HepG2 (cell line): ENCODE data around the gene CASP5. TPM values are rescaled to one million over a fixed set of nuclear protein-coding genes. Genes with fewer than 3 reads are reported as not detected.

Experiments
- ATF6 ChIP-seq: sonication (generic); formaldehyde crosslinking; conservative IDR thresholded peaks from 2 replicates; pipeline ENCODE4 v1.4.0; 2020; ENCODE audit warnings: missing genetic modification reagents
- CREM ChIP-seq, 2 experiments: sonication (generic) in 1 of 2; formaldehyde crosslinking in 1 of 2; IDR thresholded peaks; 2 replicates each; pipeline versions ENCODE4 v1.4.0 to v1.6.1; 2016 to 2020; ENCODE audit warnings: antibody characterized with exemption in 1 of 2, mild to moderate bottlenecking in 1 of 2, missing genetic modification reagents in 1 of 2
- EZH2 ChIP-seq: conservative IDR thresholded peaks from 2 replicates; pipeline ENCODE4 v1.6.1; 2012; ENCODE audit warnings: mild to moderate bottlenecking, low read depth, low read length, moderate library complexity
- HDAC1 ChIP-seq: sonication (generic); formaldehyde crosslinking; IDR thresholded peaks from 2 replicates; pipeline ENCODE4 v1.5.1; 2020; ENCODE audit warnings: mild to moderate bottlenecking, missing genetic modification reagents
- MAFK ChIP-seq, 2 experiments: IDR thresholded peaks in 1 of 2; conservative IDR thresholded peaks in 1 of 2; 2 replicates each; pipeline ENCODE4 v1.6.1; 2011; ENCODE audit warnings: improper control_type of control experiment in 2 of 2, low read length in 2 of 2
- NFRKB ChIP-seq: fragments of 450-650 bp; IDR thresholded peaks from 2 replicates; pipeline ENCODE4 v1.6.1; 2017
- NFYB ChIP-seq: sonication (generic); formaldehyde crosslinking; IDR thresholded peaks from 2 replicates; pipeline ENCODE4 v1.4.0; 2020; ENCODE audit warnings: missing genetic modification reagents
- NKX3-1 ChIP-seq: sonication (generic); formaldehyde crosslinking; IDR thresholded peaks from 2 replicates; pipeline ENCODE4 v1.5.0; 2020; ENCODE audit warnings: missing genetic modification reagents
- NR2C2 ChIP-seq: sonication (generic); formaldehyde crosslinking; IDR thresholded peaks from 2 replicates; pipeline ENCODE4 v1.4.0; 2020; ENCODE audit warnings: missing genetic modification reagents, mild to moderate bottlenecking, moderate library complexity, borderline replicate concordance
- SAP130 ChIP-seq: IDR thresholded peaks from 2 replicates; pipeline ENCODE4 v1.6.1; 2016; ENCODE audit warnings: low read depth
- SMAD1 ChIP-seq: sonication (generic); formaldehyde crosslinking; IDR thresholded peaks from 2 replicates; pipeline ENCODE4 v1.4.0; 2020; ENCODE audit warnings: missing genetic modification reagents, low read depth, mild to moderate bottlenecking, borderline replicate concordance
- SMARCC2 ChIP-seq: fragments of 450-650 bp; IDR thresholded peaks from 2 replicates; pipeline ENCODE4 v1.6.1; 2017; ENCODE audit warnings: antibody characterized with exemption, mild to moderate bottlenecking
- SP140L ChIP-seq: sonication (generic); formaldehyde crosslinking; IDR thresholded peaks from 2 replicates; pipeline ENCODE4 v1.4.0; 2020; ENCODE audit warnings: missing genetic modification reagents, borderline replicate concordance
- TERF1 ChIP-seq: sonication (generic); formaldehyde crosslinking; IDR thresholded peaks from 2 replicates; pipeline ENCODE4 v1.8.0; 2022; ENCODE audit warnings: mild to moderate bottlenecking, missing genetic modification reagents, moderate library complexity
- ZBTB3 ChIP-seq: sonication (generic); formaldehyde crosslinking; IDR thresholded peaks from 2 replicates; pipeline ENCODE4 v1.4.0; 2020; ENCODE audit warnings: low read depth, mild to moderate bottlenecking, moderate library complexity, missing genetic modification reagents, borderline replicate concordance
- ZNF230 ChIP-seq: sonication (generic); formaldehyde crosslinking; IDR thresholded peaks from 2 replicates; pipeline ENCODE4 v1.4.0; 2020; ENCODE audit warnings: mild to moderate bottlenecking, missing genetic modification reagents
- ZNF24 ChIP-seq: fragments of 450-650 bp; IDR thresholded peaks from 2 replicates; pipeline ENCODE4 v1.6.1; 2017; ENCODE audit warnings: antibody characterized with exemption, mild to moderate bottlenecking
- ZNF337 ChIP-seq: sonication (generic); formaldehyde crosslinking; IDR thresholded peaks from 2 replicates; pipeline ENCODE4 v1.5.1; 2020; ENCODE audit warnings: missing genetic modification reagents, low read depth, mild to moderate bottlenecking, borderline replicate concordance
- ZNF510 ChIP-seq: sonication (generic); formaldehyde crosslinking; IDR thresholded peaks from 2 replicates; pipeline ENCODE4 v1.4.0; 2020; ENCODE audit warnings: low read depth, mild to moderate bottlenecking, missing genetic modification reagents
- ZNF7 ChIP-seq: IDR thresholded peaks from 2 replicates; pipeline ENCODE4 v1.6.1; 2016; ENCODE audit warnings: missing biosample characterization, missing genetic modification reagents
- ZNF788 ChIP-seq: sonication (generic); formaldehyde crosslinking; IDR thresholded peaks from 2 replicates; pipeline ENCODE4 v1.5.0; 2020; ENCODE audit warnings: mild to moderate bottlenecking, missing genetic modification reagents, borderline replicate concordance
- polyA plus RNA-seq, 8 experiments: library from polyadenylated mRNA; depleted of rRNA in 3 of 8; stranded (reverse) in 7 of 8; unstranded in 1 of 8; fragments of >200 nt; fragmentation: Illumina TruSeq in 4 of 8; extraction: Trizol in 4 of 8; gene quantifications; 2 replicates each; pipeline versions ENCODE4 v1.2.1 to v1.2.3, GENCODE V29; 2011 to 2016; ENCODE audit warnings: low read depth in 4 of 8, missing spikeins in 1 of 8, mixed read lengths in 1 of 8; ENCODE audit not compliant: insufficient read depth in 1 of 8
- total RNA-seq, 5 experiments: library from RNA; depleted of rRNA; stranded (reverse); fragments of >200 nt; fragmentation: Illumina TruSeq; extraction: Trizol; gene quantifications; 2 replicates each; pipeline ENCODE4 v1.2.3, GENCODE V29; 2016; ENCODE audit warnings: low read depth in 1 of 5
- TF ChIP-seq, protein P1 (sequence below): IDR thresholded peaks from 2 replicates; pipeline ENCODE4 v1.6.1; 2016
- TF ChIP-seq, protein P2 (sequence below): sonication (generic); formaldehyde crosslinking; IDR thresholded peaks from 2 replicates; pipeline ENCODE4 v1.4.0; 2020; ENCODE audit warnings: missing genetic modification reagents
- TF ChIP-seq, protein P3 (sequence below): sonication (generic); formaldehyde crosslinking; IDR thresholded peaks from 2 replicates; pipeline ENCODE4 v1.8.1; 2023; ENCODE audit warnings: missing genetic modification reagents, inconsistent platforms, borderline replicate concordance

The CASP5 gene
- total and polyA plus RNA-seq, 2 of the 13 experiments (the other 11 are each of a cell fraction or from before 2014, with no cell fraction given) = not detected

- no peak for TF ChIP-seq ZNF230 (CRISPR knock-in tag)
- no peak for TF ChIP-seq SMARCC2
- TF ChIP-seq ZNF510 (CRISPR knock-in tag) = no peak
- no peak for TF ChIP-seq NR2C2
- no peak for TF ChIP-seq HDAC1
- TF ChIP-seq ATF6 (CRISPR knock-in tag) = no peak
- TF ChIP-seq ZNF337 (CRISPR knock-in tag) = no peak
- peak; percentile 74 for TF ChIP-seq SAP130
- TF ChIP-seq NKX3-1 (CRISPR knock-in tag) = no peak
- TF ChIP-seq ZNF7 (CRISPR knock-in tag) = no peak
- TF ChIP-seq ZBTB3 (CRISPR knock-in tag) = no peak
- TF ChIP-seq, protein P1, sequence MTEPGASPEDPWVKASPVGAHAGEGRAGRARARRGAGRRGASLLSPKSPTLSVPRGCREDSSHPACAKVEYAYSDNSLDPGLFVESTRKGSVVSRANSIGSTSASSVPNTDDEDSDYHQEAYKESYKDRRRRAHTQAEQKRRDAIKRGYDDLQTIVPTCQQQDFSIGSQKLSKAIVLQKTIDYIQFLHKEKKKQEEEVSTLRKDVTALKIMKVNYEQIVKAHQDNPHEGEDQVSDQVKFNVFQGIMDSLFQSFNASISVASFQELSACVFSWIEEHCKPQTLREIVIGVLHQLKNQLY (CRISPR knock-in tag) = no peak
- TF ChIP-seq, protein P2, sequence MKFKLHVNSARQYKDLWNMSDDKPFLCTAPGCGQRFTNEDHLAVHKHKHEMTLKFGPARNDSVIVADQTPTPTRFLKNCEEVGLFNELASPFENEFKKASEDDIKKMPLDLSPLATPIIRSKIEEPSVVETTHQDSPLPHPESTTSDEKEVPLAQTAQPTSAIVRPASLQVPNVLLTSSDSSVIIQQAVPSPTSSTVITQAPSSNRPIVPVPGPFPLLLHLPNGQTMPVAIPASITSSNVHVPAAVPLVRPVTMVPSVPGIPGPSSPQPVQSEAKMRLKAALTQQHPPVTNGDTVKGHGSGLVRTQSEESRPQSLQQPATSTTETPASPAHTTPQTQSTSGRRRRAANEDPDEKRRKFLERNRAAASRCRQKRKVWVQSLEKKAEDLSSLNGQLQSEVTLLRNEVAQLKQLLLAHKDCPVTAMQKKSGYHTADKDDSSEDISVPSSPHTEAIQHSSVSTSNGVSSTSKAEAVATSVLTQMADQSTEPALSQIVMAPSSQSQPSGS (CRISPR knock-in tag) = no peak
- no peak for TF ChIP-seq EZH2
- TF ChIP-seq, protein P3, sequence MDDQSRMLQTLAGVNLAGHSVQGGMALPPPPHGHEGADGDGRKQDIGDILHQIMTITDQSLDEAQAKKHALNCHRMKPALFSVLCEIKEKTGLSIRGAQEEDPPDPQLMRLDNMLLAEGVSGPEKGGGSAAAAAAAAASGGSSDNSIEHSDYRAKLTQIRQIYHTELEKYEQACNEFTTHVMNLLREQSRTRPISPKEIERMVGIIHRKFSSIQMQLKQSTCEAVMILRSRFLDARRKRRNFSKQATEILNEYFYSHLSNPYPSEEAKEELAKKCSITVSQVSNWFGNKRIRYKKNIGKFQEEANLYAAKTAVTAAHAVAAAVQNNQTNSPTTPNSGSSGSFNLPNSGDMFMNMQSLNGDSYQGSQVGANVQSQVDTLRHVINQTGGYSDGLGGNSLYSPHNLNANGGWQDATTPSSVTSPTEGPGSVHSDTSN (CRISPR knock-in tag) = no peak
- no peak for TF ChIP-seq SMAD1 (CRISPR knock-in tag)
- TF ChIP-seq TERF1 = no peak
- TF ChIP-seq NFRKB = no peak
- TF ChIP-seq ZNF788 (CRISPR knock-in tag) = no peak
- no peak for TF ChIP-seq CREM (IDR thresholded peaks at IDR 0.05)
- TF ChIP-seq CREM (CRISPR knock-in tag; IDR thresholded peaks at IDR 0.05) = no peak
- TF ChIP-seq MAFK (conservative IDR thresholded peaks at IDR 0.05 in 1 of 2, IDR thresholded peaks at IDR 0.05 in 1 of 2; ENCODE audit: low read length in 2 of 2) = peak; percentile 56 to 57
- TF ChIP-seq ZNF24 = no peak
- no peak for TF ChIP-seq SP140L (CRISPR knock-in tag)
- TF ChIP-seq NFYB (CRISPR knock-in tag) = no peak
Measured at GRCh38 chr11:104968355-104968855, 54.6 kb downstream of the CASP5 start, which contains the start of gene CASP4 (continued).
